ENCODE measurements around the gene IFRD2. TPM values are rescaled to one million over a fixed set of nuclear protein-coding genes. Genes with fewer than 3 reads are reported as not detected.
A peak's percentile ranks its signal among the peaks of the same experiment; 100 is the strongest.
"Not testable (repeated sequence)": the region's sequence is repeated elsewhere in the genome, so short reads cannot be mapped to it uniquely, and the experiment has no call there.

Gene IFRD2
- polyA plus RNA-seq, 1 donor: 54.2 TPM

DNA sequence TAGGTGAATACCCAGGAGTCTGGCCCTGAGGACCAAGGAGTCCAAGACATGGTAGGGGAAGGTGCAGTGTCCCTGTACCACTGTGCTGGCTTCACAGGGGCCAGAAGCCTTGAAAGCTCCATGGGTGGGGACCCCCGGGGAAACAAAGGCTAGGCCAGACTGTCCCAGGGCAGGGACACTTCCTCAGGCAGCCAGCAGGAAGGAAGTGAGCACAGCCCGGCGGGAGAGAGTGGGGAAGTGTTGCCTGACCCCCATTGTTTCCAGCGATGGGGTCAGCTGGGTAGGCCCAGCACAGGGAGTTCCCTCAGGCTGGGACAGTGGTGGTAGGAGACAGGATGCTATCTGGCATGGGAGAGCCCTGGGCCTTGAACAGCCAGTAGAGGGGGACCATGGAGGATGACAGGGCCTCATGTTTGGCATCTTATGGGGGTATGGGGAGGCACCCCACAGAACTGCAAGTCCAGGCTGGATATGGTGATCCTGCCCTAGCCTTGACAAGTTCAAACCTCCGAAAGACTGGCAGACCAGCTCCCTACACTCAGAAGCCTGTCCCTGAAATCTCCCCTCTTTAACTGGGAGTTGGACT lies 31.5 kb upstream of the IFRD2 start:
- DNase-seq: no peak

DNA sequence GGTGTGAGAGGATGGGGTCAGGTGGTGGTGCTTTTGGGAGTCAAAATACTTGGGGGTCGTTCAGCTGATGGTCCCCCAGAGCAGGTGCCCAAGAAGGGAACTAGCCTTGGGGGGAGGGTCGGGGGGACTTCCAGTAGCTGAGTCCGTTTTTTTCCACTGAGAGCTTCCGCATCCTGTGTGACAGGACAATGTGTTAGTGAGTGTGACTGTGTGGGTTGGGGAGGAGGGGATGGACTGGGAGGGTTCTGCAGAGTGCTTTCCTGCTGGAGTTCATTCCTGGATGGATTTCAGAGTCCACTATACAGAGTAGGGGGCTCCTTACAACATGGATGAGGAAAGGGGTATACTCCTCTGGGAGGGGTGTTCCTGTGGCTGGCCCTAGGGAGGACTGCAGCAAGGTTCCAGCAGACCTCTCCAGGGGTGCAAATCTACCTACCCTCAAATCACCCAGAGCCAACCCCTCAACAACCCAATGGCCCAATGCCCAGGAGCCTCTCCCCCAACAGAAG lies 30.9 kb upstream of the IFRD2 start:
- DNase-seq: no peak

DNA sequence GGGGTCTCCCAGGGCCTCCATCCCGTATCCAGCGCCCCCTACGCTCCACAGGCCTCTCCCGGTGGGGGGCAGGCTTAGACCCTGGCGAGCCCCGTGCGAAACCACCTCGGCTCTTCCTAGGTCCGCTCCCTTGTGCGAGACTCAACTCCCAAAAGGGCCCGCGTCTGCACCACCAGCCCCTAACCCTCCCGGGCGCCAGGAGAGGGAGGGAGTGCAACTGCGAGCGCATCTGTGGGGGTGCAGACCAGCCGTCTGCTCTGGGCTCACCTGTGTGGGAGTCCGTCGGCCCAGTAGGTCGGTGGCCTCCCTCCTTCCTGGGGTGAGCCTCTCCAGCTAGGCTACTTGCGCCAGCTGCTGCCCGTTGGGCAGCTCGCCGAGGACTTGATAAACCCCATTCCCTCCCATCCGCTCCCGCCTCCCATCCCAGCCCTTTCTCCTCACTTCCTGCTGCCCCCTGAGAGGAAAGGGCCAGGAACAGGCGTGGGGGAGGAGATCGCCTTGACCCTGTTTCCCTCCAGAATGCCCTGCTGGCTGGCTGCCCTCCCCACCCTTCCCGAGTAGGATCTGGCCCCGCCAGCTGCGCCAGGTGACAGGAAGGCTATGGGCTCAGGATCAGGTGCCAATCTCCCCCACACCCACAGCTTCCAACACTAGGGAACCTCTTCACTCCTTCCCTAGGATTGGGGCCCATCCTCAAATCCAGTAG lies 30.3 kb upstream of the IFRD2 start, which contains the start of gene HYAL2:
HYAL2 (minus strand) TSS at position 360 of the 706 bp plus-strand sequence. CDS start 2,256 bp downstream, outside the sequence.
- DNase-seq: no peak

DNA sequence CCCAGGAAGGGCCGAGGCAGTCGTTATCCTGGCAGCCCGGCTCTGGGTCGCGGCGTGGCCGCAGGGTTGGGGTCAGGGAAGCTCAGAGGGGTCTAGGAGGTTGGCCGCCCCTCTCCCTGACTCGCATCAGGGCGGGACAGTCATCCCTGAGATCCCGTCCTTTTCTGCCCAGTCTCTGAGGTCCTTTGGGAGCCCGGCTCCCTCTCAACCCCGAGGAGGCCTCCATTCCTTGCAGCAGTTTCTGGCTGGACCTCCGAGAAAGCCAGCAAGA lies 29.8 kb upstream of the IFRD2 start:
- DNase-seq: no peak

DNA sequence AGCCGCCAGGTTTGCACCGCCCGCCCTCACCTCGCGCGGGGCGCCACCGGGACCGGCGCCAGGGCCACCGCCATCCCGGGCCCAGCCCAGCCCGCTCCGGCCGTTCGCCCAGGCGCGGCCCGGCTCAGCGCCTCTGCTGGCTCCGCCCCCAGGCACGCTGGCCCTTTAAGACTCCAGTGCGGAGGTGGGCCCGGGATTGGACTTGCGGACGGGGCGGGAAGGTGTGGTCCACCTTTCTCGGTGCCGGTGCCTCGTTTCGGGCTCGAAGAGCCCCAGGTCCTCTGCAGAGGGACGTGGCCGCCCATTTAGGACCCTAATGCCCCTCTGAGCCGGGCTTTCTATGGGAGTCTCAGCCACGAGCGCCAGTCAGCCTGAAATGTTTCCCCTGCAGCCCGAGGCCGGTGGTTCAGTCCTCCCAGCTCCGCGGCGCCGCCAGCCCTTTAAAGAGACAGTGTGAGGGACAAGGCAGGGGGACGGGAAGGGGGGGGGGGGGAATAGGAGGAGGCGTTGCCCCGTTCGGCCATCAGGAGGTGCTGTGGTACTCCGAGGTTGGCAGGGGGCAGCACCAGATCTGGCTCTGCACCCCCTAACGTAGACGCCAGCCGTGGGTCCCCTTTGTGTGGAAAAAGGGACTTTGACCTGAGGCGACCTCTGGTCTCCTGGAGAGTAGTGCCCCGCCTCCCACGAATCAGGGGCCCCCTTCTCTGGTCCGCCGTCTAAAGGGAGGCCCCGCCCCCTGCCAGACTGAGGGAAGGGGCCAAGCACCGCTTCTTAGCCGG lies 29.3 kb upstream of the IFRD2 start:
- DNase-seq: peak; percentile 90

DNA sequence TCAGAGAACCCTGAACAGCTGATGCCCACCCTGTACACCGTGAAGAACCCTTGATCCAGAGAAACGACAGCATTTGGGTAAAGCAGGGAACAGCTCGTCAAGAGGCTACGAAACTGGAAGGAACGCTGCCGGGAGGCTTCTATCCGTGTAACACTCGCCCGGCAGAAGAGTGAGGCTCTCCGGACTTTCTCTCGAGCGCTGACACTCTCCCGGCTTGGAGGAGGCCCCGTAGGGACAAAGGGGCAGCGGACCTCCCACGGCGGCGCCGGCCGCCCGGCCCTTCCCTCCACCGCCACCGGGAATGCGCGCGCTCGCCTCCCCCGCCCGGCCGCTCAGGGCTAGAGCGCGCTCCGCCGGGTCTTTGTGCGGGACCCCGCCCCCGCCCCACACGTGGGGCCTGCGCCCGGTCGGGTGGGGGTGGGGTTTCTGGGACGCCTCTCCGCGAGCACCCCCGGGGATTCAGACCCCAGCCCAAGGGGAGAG lies 28.7 kb upstream of the IFRD2 start:
- DNase-seq: peak; percentile 87

DNA sequence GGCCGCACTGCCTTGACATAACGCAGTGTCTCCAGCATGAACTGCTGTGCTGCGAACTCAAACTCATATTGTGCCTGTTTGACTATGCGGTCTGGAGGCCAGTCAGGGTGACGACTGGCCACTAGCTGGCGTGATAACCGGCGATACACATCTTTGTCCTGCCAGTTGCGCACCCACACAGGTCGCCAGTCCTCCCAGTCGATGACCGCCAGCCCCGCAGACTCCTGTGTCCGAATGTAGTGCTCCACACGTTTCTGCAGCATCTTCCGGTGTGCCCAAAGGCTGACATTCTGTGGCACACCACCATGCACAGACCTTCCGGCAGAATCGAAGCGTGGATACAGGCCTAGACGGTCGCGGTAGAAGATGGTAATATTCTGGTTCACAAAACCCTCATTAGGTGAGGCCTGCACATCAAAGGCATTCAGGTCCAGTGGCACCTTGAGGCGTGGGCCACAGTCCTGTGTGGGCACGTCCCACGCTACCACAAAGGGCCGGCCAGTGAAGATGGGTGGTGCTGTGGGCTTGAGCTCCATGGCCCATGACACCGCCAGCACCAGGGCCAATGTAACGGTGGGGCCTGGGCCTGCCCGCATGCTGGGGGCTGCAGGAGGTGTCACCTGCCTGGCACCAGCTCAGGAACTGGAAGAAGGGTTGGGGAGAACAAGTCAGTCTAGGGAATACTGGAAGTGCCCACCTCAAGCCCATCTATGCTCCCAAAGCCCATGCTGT lies 27.8 kb upstream of the IFRD2 start:
- DNase-seq: no peak

DNA sequence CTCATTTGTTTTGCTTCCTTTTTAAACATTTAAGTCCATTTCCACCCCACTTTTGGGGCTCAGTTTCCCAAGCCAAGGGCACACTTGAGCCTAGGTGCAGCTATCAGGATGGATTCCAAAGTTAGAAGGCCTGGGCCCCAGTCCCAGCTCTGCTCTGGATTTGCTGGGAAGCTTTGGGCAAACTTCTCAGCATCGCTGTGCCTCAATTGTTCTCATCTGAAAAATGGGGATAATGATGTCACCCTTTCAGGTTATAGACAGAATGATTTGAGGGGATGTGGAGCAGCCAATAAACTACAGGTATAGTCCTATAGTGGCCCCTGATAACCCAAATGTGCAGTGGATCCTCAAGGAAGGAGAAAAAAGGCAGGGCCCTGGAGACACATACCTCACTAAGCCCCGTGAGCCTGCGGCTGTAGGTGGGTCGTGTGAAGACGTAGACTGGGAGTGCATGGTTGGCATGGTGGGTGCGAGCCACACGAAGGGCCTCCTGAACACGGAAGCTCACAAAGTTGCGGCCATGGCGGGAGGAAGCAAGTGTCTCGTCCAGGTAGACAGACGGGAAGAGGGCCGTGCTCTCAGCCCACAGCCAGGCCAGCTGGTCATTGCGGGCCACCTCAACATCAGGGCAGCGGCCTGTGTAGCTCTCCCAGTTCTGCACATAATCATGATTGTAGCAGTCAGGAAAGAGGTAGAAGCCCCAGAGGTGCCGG lies 27.1 kb upstream of the IFRD2 start:
- DNase-seq: no peak

DNA sequence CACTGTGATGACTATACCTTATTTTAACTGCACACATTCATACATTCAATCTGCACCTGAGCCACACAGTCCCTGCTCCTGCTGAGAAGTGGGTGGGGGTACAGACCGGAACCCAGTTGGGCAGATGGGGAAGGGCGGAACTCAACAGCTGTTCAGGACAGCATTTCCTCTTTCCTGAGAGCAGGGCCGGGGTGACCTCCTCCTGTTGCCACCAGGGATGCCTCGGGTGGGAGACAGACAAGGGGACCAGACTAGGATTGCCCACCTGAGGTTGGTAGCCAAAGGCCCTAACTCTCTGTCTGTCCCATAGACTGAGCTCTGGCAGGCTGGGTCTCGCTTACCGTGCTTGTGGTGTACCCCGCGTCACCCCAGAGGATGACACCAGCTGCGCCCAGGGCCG lies 26.4 kb upstream of the IFRD2 start:
- no peak for DNase-seq

DNA sequence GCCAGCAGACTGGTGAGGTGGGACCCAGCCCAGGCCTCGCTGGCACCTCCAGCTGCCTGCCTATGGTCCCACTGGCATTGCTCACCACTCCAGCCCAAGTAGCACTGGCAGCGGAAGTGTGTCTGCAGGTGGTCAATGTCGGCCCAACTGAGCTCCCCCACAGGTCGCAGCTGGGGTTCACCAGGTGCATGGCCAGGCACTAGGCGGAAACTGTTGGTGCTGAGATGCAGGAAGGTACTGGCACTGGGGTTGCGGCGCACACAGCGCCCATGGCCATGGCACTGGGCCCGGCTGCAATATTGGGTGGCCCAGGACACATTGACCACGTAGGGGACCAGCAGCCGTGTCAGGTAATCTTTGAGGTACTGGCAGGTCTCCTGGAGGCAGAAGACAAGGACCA lies 25.9 kb upstream of the IFRD2 start:
- DNase-seq: no peak

DNA sequence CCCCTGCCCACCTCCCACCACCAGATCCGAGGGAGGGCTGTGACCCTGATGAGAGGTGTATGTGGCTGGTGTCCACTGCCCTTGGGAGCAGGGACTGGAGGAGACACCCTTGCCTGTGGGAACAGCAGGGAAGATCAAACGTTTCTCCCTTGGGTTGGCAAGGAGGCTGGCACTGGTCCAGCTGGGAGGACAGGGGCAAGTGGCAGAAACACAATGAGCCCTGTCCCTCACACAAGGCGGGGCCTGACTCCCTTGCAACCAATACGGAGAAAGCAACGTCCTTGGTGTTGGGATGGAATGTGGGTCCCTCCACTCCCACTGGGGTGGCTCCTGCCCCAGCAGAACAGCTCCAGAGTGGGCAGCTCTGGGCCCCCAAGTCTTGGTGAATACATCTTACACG lies 25.1 kb upstream of the IFRD2 start:
- DNase-seq: no peak

DNA sequence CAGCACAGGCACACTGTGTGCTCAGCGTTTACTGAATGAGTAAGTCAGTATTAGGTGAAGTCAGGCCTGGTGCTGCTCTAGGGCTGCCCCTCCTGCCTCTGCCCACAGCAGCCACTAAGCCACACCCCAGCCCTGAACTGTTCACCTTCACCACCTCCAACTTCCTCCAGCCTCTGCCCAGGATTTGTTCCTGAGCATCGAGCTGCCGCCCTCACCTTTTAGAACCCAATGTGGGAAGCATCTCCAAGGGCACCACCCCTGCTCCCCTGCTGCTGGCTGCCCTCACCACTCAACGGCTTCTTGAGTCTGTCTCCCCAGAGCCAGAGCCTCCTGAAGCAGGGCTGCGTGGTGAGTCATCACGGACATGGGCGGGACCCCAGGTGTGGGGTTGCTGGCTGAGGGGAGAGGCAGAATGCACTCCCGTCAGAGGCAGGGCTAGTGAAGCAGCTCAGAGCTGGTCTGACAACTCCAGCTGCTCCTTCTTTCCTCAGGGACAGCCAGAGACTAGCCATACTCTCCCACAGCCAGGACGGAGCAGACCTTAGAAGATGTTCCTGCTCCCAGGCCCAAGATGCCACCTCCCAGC lies 24.5 kb upstream of the IFRD2 start:
- DNase-seq: no peak

DNA sequence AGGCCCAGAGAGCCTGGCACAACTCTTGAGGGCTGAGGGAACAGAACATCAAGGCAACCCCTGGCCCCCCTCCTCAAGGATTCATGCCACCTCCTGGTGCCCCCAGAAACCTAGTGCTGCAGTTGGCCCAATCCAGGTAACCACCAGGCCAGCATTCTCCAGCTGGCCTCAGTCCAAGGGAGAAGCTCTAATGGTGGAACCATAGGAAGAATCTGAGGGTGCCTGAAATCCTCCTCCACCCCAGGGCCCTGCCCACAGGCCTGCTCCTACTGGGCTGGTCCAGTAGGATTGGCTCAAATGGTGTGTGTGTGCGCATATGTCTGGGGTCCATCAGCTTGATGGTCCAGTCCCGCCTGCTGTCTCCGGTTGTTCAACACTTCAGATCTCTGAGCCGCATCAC lies 22.6 kb upstream of the IFRD2 start:
- no peak for DNase-seq

DNA sequence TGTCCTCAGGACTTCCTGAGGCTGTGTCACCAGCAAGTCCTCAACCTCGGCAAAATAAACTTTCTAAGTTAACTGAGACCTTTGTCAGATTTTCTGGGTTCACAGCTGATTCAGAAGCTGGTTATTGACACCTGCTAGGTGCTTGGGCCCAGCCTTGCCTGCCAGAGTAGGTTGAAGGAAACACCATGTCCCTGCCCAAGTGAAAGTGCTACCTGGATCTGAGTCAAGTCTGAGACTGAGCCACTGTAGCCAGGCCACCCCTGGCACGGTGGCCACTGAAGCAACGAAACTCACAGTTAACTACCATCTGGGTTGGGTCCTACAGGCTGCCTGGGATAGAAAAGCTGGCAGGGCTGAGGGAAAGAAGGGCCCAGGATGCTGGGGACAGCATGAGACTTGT lies 22.1 kb upstream of the IFRD2 start:
- DNase-seq: no peak

DNA sequence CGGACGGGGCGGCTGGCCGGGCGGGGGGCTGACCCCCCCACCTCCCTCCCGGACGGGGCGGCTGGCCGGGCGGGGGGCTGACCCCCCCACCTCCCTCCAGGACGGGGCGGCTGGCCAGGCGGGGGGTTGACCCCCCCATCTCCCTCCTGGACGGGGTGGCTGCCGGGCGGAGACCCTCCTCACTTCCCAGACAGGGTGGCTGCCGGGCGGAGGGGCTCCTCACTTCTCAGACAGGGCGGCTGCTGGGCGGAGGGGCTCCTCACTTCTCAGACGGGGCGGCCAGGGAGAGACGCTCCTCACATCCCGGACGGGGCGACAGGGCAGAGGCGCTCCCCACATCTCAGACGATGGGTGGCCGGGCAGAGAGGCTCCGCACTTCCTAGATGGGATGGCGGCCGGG lies 19.8 kb upstream of the IFRD2 start:
- not testable (repeated sequence) for DNase-seq

DNA sequence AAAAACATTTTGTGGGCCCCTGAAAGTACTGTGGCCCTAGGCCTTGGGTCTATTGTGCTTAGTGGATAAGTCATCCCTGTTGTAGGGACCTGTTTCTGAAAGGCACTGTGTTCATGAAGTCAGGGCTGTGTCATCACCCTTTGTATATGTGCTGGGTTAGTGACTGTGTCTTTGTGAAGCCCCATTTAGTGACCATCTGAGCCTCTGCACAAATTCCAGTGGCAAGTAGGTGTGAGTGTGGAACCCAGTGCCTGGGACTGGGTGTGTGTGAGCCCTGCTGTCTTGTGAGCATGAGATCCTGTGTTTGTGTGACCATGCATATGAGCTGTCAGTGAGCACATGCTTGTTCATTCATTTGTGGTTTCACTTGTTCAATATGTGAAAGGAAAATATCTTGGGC lies 12.4 kb upstream of the IFRD2 start:
- no peak for DNase-seq

DNA sequence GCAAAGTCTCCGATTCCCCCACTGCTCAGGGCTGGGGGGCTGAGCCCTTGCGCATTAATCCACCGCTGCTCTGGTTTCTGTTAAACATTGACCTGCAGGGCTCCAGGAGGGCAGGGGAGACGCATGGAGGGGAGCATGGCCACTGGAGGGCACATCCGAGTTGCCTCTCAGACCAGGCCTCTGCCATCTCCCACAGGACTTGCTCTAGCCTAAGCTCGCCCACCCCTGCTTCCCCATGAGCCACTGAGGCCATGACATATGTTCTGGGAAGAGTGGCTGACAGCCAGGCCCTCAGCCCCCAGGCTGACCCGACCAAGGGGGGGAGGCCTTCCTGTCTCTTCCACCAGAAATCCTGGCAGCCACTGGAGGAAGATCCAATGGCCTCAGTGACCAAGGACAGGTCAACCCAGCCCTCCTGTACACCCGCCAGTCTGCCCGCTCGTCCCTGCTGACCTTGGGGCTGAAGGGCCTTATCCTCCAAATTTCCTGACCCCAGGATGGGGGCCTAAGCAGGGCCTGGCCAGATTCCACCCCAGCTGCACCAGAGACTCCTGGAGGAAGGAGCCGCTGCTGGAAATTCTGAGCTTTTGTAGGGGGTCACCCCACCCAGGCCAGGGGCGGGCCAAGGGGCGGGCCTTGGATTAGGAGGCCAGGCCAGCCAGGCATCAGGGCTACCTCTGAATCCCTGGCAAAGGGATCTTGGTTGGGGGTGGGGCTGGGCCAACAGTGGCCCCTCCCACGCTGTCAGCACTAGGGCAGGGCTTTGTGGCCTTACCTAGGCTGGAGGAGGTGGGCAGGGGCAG lies 11.0 kb upstream of the IFRD2 start, which contains the start of gene HYAL1:
HYAL1 (minus strand) TSS at position 562 of the 803 bp plus-strand sequence. CDS start 618 bp downstream, outside the sequence.
- no peak for DNase-seq

DNA sequence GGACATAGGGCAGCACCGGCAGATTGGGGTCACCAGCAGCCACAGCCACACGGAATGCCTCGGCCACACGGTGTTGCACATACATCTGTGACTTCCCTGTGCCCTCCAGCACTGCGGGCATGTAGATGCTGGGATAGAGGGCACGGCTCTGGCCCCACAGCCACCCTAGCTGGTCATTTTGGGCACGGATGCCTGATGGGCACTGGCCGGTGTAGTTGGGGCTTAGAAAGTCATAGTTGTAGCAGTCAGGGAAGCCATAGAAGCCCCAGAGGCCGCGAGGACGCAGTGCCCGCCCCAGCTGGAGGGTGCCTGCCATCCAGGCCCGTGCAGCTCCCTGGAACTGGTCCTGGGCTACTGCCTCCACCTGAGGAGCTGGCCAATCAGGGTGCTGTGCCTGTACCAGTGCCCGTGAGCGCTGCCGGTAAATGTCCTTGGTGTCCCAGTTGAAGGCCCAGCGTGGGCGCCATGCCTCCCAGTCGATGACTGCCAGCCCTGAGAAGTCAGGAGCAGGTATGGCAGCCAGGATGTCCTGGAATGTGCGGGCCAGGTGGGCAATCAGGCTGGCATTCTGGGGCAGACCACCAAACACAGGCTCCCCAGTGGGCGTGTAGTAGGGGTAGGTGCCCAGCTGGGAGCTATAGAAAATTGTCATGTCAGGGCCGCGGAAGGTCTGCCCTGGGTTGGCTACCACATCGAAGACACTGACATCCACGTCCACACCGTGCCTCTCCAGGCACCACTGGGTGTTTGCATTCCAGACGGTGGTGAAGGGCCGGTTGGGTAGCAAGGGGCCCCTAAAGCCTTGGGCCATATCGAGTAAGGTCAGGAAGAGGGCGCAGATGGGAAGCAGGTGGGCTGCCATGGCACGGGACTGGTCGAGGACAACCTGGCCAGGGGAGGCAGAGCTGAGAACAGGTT lies 10.1 kb upstream of the IFRD2 start:
- DNase-seq: no peak

DNA sequence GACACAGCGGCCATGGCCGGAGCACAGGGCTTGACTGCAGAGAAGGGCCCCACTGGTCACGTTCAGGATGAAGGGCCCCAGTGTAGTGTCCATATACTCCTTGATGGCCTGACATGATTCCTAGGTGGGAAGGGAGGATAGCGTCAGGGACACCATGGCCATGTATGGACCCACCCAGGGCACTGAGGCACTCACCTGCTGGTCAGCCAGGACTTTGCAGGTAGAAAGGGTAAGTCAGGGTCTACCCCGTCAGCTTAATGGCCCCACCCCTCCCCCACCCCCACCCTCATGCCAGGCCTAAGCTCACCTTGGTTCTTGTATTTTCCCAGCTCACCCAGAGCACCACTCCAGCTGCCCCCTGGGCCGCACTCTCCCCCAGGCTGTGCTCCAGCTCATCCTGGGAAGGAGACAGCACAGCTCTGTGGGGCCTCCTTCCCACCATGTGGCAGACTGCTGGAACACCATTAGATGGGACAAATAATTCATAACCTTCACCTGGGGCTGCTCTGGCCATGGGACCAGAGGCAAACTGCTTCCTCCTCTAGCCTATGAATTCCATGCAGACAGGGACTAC lies 8.5 kb upstream of the IFRD2 start:
- no peak for DNase-seq
